Skeletal muscle cell (primary cell): ENCODE data around the gene DLGAP4.

Experiments
- DNase-seq: peaks from one replicate; pipeline ENCODE4 v3.0.0-alpha.2; 2010; ENCODE audit warnings: low read depth
- H3K4me3 ChIP-seq: 2 replicates; pipeline ENCODE4 v1.5.1; 2011; ENCODE audit warnings: low read depth, mild to moderate bottlenecking, control low read depth, low read length, moderate library complexity

DLGAP4 gene

GRCh38 chr20:36305602-36306551, at the start of gene DLGAP4:
Gene DLGAP4, plus strand, starts transcription at chr20:36306339. Its CDS starts 125,379 bp downstream, at chr20:36431718.
- H3K4me3 ChIP-seq, result no peak within 1 kb of the TSS
- DNase-seq, result no peak

- no peak overlapping the region for H3K4me3 ChIP-seq
- DNase-seq, result no peak
Measured at GRCh38 chr20:36259177-36260061, 46.7 kb upstream of the DLGAP4 start.

GRCh38 chr20:36260316-36260715, 45.8 kb upstream of the DLGAP4 start:
- H3K4me3 ChIP-seq, result no peak overlapping the region
- no peak for DNase-seq

GRCh38 chr20:36261389-36262105, 44.6 kb upstream of the DLGAP4 start:
- no peak overlapping the region for H3K4me3 ChIP-seq
- DNase-seq, result no peak

GRCh38 chr20:36262440-36262839, 43.7 kb upstream of the DLGAP4 start:
- DNase-seq, result no peak
- no peak overlapping the region for H3K4me3 ChIP-seq

- no peak for DNase-seq
Measured at GRCh38 chr20:36264426-36265246, 41.5 kb upstream of the DLGAP4 start.

GRCh38 chr20:36266189-36266588, 40.0 kb upstream of the DLGAP4 start:
- H3K4me3 ChIP-seq, result no peak overlapping the region
- DNase-seq, result no peak

More at GRCh38 chr20:36264426-36265246, 41.5 kb upstream of the DLGAP4 start:
- H3K4me3 ChIP-seq, result no peak overlapping the region

- DNase-seq, result no peak
- H3K4me3 ChIP-seq, result no peak overlapping the region
Measured at GRCh38 chr20:36267605-36268381, 38.3 kb upstream of the DLGAP4 start.

- DNase-seq, result no peak
- H3K4me3 ChIP-seq, result no peak overlapping the region
Measured at GRCh38 chr20:36268440-36269342, 37.4 kb upstream of the DLGAP4 start.

- H3K4me3 ChIP-seq, result no peak overlapping the region
- no peak for DNase-seq
Measured at GRCh38 chr20:36269507-36269906, 36.6 kb upstream of the DLGAP4 start.

GRCh38 chr20:36270744-36271638, 35.1 kb upstream of the DLGAP4 start:
- DNase-seq, result no peak
- no peak overlapping the region for H3K4me3 ChIP-seq

GRCh38 chr20:36271639-36272546, 34.2 kb upstream of the DLGAP4 start:
- DNase-seq, result no peak
- no peak overlapping the region for H3K4me3 ChIP-seq

- DNase-seq, result no peak
- H3K4me3 ChIP-seq, result no peak overlapping the region
Measured at GRCh38 chr20:36272547-36273220, 33.5 kb upstream of the DLGAP4 start.

- no peak overlapping the region for H3K4me3 ChIP-seq
- DNase-seq, result no peak
Measured at GRCh38 chr20:36273414-36274180, 32.5 kb upstream of the DLGAP4 start.
